Gastroesophageal sphincter (tissue), 3 donors: Measurements from ENCODE around the gene CHRM5.

Experiments
- CTCF ChIP-seq, 4 experiments: fragments of 200-600 bp in 2 of 4; fragments of 450-650 bp in 2 of 4; sonication (generic) in 1 of 4; IDR thresholded peaks; one replicate each; pipeline ENCODE4 v1.5.1; 2017 to 2019; ENCODE audit warnings: antibody characterized with exemption in 4 of 4, mild to moderate bottlenecking in 2 of 4, moderate library complexity in 2 of 4
- POLR2A ChIP-seq, 2 donors: fragments of 450-650 bp; IDR thresholded peaks; one replicate each; pipeline ENCODE4 v1.6.1; 2017; ENCODE audit warnings: antibody characterized with exemption in 2 of 2, mild to moderate bottlenecking in 2 of 2, moderate library complexity in 1 of 2

- TF ChIP-seq CTCF (IDR thresholded peaks at IDR 0.05), result no peak
- TF ChIP-seq POLR2A (IDR thresholded peaks at IDR 0.05), result no peak
These were observed 14.2 kb downstream of the CHRM5 start for GRCh38 chr15:33982516-33982915.
